Measurements from ENCODE around the gene C5orf58.

C5orf58 gene

DNA sequence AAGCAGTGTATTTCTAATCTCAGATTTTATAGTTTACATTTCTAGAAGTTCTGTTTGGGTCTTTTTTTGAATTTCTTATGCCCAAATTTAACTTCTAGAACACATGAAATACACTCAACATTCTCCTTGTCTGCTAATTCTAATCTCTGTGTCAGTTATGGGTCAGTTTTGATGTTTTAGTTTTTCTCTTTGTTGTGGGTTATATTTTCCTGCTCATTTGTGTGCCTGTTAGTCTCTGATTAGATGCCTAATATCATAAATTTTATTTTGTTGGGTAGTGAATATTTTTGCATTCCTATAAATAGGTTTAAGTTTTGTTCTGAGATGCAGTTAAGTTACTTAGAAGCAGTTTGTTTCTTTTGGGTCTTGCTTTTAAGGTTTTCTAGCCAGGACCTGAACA lies 52.4 kb downstream of the C5orf58 start:
- no peak for DNase-seq

GRCh38 chr5:170286386-170286925 lies 53.7 kb downstream of the C5orf58 start:
- DNase-seq: no peak

DNA sequence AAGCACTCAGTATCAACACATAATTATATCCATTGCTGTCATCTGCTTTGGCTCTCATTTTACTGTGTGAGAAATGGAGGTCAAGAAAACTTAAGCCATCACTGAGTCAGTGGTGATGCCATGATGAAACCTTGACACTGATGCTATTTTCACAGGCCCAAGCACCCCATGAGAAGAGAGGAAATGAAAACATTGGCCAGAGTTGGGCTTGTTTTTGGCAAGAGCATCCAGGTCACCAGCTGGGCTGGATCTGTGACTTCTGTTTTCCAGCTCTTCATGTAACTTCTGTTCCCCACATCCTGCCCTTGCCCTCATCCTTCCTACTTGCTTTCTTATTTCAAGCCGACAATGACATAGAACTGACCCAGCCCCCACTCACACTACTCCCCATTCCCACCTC lies 54.7 kb downstream of the C5orf58 start:
- DNase-seq: no peak

- DNase-seq: no peak
Measured at GRCh38 chr5:170288151-170288550, 55.4 kb downstream of the C5orf58 start.

DNA sequence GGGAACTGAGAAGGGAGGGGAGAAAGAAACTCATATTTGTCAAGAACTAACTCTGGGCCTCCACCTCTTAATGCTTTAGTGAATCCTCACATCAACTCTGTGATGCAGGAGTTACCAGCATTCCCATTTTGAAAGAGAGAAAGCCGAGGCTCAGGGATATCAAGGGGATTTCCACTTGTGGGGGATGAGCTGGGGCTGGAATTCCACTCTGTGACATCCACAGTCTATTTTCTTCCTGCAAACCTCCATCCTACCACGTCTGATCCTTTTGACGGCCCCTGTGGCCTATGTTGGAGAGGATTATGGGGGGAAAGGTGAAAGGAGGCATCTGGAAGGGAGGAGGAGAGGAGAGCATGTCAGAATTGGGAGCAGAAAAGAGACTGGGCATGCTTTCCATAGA lies 55.8 kb downstream of the C5orf58 start:
- DNase-seq: no peak

DNA sequence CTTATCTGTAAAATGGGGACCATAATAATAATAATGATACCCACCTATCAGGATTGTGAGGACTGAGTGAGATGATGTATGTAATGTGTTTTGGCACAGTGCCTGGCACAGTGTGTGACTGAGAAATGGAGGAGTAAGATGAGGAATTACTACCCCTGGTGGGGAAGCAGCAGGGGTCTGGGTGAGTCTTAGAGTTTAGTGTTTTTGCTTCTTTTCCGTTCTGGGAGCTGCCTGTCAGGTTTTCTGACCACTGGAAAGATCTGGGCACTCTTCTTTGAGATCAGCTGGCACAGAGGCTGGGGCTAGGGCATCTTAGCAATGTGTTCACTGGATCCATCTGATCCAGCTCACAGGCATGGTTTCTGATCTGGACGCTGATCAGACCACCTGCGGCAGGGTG lies 56.3 kb downstream of the C5orf58 start:
- no peak for DNase-seq

DNA sequence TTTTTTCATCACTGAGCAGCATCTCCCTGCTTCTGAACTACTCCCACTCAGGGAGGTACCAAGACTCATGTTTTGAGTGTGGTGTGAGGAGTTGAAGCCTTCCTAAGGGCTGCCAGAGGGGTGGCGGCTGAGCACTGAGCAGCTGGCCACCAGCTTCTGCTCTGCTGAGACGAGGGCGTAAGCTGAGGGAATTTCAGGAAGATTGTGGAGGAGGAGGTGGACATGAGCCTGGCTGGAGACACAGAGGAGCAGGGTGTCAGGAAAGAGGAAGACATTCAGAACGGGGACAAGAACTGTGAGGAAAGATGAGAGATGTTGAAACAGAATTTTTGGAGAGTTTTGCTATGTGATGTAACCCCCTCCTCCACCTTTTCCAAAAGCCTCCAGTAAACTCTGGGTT lies 57.0 kb downstream of the C5orf58 start:
- no peak for DNase-seq

GRCh38 chr5:170290498-170290897 lies 57.7 kb downstream of the C5orf58 start:
- no peak for DNase-seq

DNA sequence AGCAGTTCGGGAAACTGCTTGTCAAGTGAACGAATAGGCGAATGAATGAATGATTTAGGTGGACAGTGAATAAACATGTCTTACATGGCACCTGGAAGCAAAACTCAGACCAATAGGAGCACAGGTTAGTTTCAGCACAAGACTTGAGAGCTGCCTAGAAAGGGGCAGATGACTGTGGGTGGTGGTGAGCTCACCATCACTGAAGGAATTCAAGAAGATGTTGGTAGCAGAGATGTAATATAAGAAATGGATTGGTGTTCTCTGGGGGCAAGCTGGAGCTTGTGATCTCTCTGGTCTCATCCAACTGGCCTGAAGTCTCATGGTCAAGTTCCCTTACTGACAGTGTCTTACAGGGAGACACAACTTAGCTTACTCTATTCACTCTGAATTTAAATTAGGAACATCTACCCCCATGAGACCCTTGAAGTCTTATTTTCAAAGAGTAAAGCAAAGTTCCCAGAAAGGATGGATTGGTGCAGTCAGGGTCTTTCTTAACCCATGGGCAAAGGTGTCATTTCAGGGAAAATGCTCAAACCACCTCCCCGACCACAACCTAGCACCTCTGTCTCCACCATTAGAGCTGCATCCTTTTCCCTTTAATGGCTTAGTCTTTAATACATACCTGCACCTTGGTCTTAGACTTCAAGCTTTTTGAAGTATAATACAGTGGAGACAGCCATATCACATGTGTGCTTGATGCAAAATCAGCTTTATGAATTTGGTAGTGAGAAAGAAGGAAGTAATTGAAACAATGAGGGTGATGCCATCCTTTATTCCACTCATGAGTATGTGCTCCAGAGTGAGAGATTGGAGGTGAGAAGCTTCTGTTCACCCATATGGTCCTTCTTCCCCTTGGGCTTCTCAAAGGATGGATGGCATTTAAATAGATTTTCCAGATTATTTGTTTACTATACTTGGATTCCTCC lies 59.7 kb downstream of the C5orf58 start:
- no peak for DNase-seq

GRCh38 chr5:170293273-170293672 lies 60.5 kb downstream of the C5orf58 start:
- DNase-seq: peak; percentile 79

DNA sequence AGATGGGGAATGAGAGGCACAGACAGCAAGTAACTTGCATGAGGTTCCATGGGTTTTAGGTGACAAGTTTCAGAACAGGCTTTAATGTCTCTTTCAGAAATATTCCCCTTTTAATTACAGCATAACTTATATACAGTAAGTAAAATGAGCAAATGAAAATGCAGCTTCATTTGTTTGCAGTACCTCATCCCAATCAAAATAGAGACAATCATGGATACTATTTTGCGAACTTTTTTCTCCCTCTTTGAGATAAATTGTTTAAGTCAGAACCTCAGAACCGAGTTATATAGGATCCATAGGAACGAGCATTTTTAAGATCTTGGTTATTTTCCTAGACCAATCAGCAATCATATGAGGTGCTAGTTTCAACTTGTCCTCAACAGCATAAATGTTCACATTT lies 61.3 kb downstream of the C5orf58 start:
- DNase-seq: no peak

GRCh38 chr5:170294556-170294955 lies 61.8 kb downstream of the C5orf58 start:
- DNase-seq: no peak

Measured in activated CD4-positive, alpha-beta T cell treated with anti-CD3 and anti-CD28 coated beads, Interleukin-2, amount 50 U/mL, for 16 hours (primary cell).